ENCODE results near the gene RAPGEF4.

RAPGEF4 gene

DNA sequence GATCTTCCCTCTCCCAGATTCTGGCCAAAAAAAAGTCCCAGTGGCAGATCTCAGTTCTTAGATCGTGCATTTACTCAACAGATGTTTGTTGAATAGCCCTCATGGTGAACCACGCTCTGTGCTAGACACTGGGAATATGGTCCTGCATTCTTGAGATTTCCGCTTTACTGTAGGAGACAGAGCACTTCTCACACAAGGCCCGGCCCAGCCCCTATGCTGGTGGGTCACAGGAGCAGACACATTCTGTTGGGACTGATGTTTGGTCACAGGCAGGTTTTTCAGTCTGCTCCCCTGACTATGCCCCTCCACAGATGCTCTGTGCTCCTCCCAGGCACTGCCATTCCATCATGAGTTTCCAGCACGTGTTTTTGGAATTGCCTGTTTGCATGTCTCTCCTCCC, 110.9 kb downstream of the RAPGEF4 start:
- H3K4me3 ChIP-seq (ENCODE audit: low read depth in 1 of 2, low read length in 1 of 2) = no peak overlapping the region
- TF ChIP-seq CTCF (IDR thresholded peaks at IDR 0.05) = no peak
- no peaks in the 10 kb centered on the region for H3K27me3 ChIP-seq
- peaks cover 4% of the 10 kb centered on the region for H3K9me3 ChIP-seq
- no peaks in the 10 kb centered on the region for H3K36me3 ChIP-seq
- H3K4me1 ChIP-seq (ENCODE audit: control insufficient read depth in 1 of 2, insufficient read depth in 1 of 2, low read depth in 1 of 2, low read length in 1 of 2) = no peaks in the 10 kb centered on the region
- no peak overlapping the region for H3K27ac ChIP-seq

DNA sequence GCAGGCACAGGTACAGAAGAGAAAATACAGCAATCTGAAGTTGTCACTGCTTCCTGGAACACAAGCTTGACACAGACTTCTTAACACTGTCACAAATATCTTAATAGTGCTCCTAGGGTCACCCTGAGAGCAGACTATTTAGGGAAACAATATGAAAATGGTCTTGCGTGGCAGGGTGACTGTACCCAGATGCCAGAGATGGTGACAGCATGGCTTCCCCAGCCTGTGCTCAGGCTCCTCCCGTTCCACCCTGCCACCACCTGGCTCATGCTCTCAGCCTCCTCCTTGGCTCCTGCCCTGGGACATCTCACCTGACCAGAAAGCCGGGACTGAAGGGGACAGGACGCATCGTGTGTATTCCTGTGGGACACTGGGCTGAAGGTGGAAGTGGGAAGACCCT, 111.5 kb downstream of the RAPGEF4 start:
- Histone ChIP-seq H3K4me1 (ENCODE audit: control insufficient read depth in 1 of 2, insufficient read depth in 1 of 2, low read depth in 1 of 2, low read length in 1 of 2) (no peaks in the 10 kb centered on the region), H3K4me3 (ENCODE audit: low read depth in 1 of 2, low read length in 1 of 2) (no peak overlapping the region), H3K27ac (no peak overlapping the region), H3K27me3 (no peaks in the 10 kb centered on the region), H3K36me3 (no peaks in the 10 kb centered on the region), H3K9me3 (peaks cover 4% of the 10 kb centered on the region)
- TF ChIP-seq CTCF (IDR thresholded peaks at IDR 0.05) = no peak

- peaks cover 4% of the 10 kb centered on the region for H3K9me3 ChIP-seq
- H3K36me3 ChIP-seq = no peaks in the 10 kb centered on the region
- no peak for TF ChIP-seq CTCF (IDR thresholded peaks at IDR 0.05)
These were observed 112.9 kb downstream of the RAPGEF4 start for GRCh38 chr2:172848519-172848918.

DNA sequence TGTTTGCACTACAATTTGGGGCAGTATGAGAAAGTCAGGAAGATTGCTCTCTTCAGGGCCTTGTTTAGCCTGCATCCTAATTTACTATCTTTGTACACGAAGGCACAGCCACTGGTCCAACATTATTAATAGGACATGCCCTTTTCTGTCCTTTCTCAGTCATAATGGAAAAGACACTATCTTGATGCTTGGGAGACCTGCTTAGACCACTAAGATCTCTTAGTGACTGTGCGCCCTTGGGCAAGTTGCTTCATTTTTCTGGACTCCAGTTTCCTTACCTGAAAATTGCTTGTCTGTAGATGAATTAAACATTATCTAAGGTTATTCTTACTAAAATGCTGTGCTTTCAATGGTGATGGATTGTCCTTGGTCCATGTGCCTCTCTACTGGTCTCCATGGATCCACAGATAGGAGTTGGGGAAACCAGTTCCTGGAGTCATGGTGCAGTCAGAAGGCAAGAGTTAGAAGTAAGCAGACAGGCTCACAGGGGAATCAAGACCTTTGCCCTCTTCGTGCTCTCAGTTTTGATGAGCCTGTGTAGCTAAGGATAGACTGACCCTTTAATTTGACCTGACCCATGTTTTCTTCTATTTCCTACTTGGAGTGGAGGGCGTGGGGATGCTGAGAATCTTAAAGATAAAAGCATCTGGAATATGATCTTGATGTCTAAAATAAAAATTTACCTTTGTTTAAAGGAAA, 114.0 kb downstream of the RAPGEF4 start:
- Histone ChIP-seq H3K9me3 (peaks cover 4% of the 10 kb centered on the region), H3K4me1 (ENCODE audit: control insufficient read depth in 1 of 2, insufficient read depth in 1 of 2, low read depth in 1 of 2, low read length in 1 of 2) (no peaks in the 10 kb centered on the region), H3K27me3 (no peaks in the 10 kb centered on the region), H3K36me3 (no peaks in the 10 kb centered on the region), H3K27ac (no peak overlapping the region), H3K4me3 (ENCODE audit: low read depth in 1 of 2, low read length in 1 of 2) (no peak overlapping the region)
- no peak for TF ChIP-seq CTCF (IDR thresholded peaks at IDR 0.05)

More at GRCh38 chr2:172848519-172848918, 112.9 kb downstream of the RAPGEF4 start:
- no peaks in the 10 kb centered on the region for H3K4me1 ChIP-seq (ENCODE audit: control insufficient read depth in 1 of 2, insufficient read depth in 1 of 2, low read depth in 1 of 2, low read length in 1 of 2)
- H3K27me3 ChIP-seq = no peaks in the 10 kb centered on the region
- no peak overlapping the region for H3K27ac ChIP-seq
- H3K4me3 ChIP-seq (ENCODE audit: low read depth in 1 of 2, low read length in 1 of 2) = no peak overlapping the region

- H3K9me3 ChIP-seq = peaks cover 4% of the 10 kb centered on the region
- no peak overlapping the region for H3K4me3 ChIP-seq (ENCODE audit: low read depth in 1 of 2, low read length in 1 of 2)
- H3K4me1 ChIP-seq (ENCODE audit: control insufficient read depth in 1 of 2, insufficient read depth in 1 of 2, low read depth in 1 of 2, low read length in 1 of 2) = no peaks in the 10 kb centered on the region
- H3K36me3 ChIP-seq = no peaks in the 10 kb centered on the region
- no peak overlapping the region for H3K27ac ChIP-seq
- TF ChIP-seq CTCF (IDR thresholded peaks at IDR 0.05) = no peak
- peaks cover 14% of the 10 kb centered on the region for H3K27me3 ChIP-seq
These were observed 119.9 kb downstream of the RAPGEF4 start for GRCh38 chr2:172855588-172855987.
